ENCODE results near the gene SLITRK4.

SLITRK4 gene

DNA sequence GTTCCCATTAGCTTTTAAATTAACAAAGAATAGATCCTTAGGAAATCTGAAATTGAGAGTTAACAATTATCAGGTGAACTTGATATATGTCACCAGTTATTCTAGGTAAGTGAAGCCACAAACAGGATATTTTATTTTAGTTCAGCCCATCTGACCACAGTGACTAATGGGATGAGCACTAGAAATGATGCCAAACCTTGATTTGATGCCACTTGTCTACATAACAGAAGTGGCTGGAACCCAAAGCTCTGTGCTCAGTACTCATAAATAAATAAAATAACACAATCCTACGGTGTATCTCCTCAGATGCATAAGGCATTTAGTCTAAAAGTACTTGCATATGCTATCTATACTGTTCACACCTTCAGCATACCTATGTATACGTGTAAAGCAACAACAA is 12.2 kb downstream of the SLITRK4 start:
- TF ChIP-seq GATA3 (IDR thresholded peaks at IDR 0.05; ENCODE audit: low read depth, low read length) (no peak), GATA2 (IDR thresholded peaks at IDR 0.05; ENCODE audit: low read depth, low read length) (no peak)

DNA sequence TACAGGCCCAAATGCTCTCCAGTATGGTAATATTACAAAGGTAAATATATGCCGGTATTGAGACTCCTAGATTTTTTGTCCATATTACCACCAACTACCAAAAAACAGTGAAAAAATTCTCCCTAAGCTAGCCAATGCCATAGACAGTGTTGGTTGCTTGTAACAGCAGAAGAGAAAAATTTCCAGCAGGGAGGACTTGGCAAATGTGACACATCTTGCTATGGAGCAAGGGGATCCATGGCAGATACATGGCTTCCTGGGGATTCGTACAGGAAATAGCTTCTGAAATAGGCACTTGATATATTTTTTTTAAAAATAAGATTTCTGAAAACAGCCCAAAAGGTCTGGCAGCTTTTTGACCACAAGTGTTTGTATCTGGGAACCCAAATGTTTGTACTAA is 14.6 kb downstream of the SLITRK4 start:
- TF ChIP-seq GATA3 (IDR thresholded peaks at IDR 0.05; ENCODE audit: low read depth, low read length) = no peak
- TF ChIP-seq GATA2 (IDR thresholded peaks at IDR 0.05; ENCODE audit: low read depth, low read length) = no peak

GRCh38 chrX:143615851-143616250 is 20.1 kb downstream of the SLITRK4 start:
- TF ChIP-seq GATA2 (IDR thresholded peaks at IDR 0.05; ENCODE audit: low read depth, low read length) (no peak), GATA3 (IDR thresholded peaks at IDR 0.05; ENCODE audit: low read depth, low read length) (no peak)

GRCh38 chrX:143601809-143602208 is 34.1 kb downstream of the SLITRK4 start:
- no peak for TF ChIP-seq GATA2 (IDR thresholded peaks at IDR 0.05; ENCODE audit: low read depth, low read length)
- no peak for TF ChIP-seq GATA3 (IDR thresholded peaks at IDR 0.05; ENCODE audit: low read depth, low read length)

- TF ChIP-seq GATA2 (IDR thresholded peaks at IDR 0.05; ENCODE audit: low read depth, low read length) (no peak), GATA3 (IDR thresholded peaks at IDR 0.05; ENCODE audit: low read depth, low read length) (no peak)
Measured at GRCh38 chrX:143581240-143581639, 54.7 kb downstream of the SLITRK4 start.

DNA sequence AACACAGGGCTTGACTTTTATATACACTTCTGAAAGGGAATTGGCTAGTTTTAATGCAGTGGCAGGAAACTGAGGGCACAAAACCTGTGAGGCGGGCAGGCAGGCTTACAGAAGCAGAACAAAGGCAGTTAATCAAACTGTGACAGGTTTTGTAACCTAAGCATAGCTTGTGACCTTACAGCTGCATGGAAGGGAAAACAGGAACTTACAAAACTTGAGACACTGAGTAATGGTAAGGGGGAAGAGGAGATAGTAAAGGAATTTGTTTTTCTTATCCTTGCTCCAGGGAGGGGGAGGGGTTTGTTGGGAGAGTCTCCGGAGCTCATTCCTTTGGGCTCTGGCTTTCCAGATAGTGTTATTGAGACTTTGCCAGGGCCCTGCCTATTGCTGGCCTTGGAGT is 55.6 kb downstream of the SLITRK4 start:
- TF ChIP-seq GATA2 (IDR thresholded peaks at IDR 0.05; ENCODE audit: low read depth, low read length) (no peak), GATA3 (IDR thresholded peaks at IDR 0.05; ENCODE audit: low read depth, low read length) (no peak)

Data from SH-SY5Y (cell line).